Thyroid gland (tissue), 4 donors: ENCODE data around the gene COPS2.

ENCODE experiments used
- POLR2A ChIP-seq, 2 donors: fragments of 450-650 bp; IDR thresholded peaks; one replicate each; pipeline ENCODE4 v1.6.1; 2017; ENCODE audit warnings: antibody characterized with exemption in 2 of 2, mild to moderate bottlenecking in 2 of 2, moderate library complexity in 1 of 2
- TF ChIP-seq, protein P1 (sequence below), 6 experiments: fragments of 200-600 bp in 3 of 6; fragments of 450-650 bp in 3 of 6; sonication (generic) in 3 of 6; IDR thresholded peaks; one replicate each; pipeline ENCODE4 v1.5.1; 2016 to 2019; ENCODE audit warnings: antibody characterized with exemption in 6 of 6, mild to moderate bottlenecking in 2 of 6, inconsistent platforms in 1 of 6, moderate library complexity in 1 of 6

DNA sequence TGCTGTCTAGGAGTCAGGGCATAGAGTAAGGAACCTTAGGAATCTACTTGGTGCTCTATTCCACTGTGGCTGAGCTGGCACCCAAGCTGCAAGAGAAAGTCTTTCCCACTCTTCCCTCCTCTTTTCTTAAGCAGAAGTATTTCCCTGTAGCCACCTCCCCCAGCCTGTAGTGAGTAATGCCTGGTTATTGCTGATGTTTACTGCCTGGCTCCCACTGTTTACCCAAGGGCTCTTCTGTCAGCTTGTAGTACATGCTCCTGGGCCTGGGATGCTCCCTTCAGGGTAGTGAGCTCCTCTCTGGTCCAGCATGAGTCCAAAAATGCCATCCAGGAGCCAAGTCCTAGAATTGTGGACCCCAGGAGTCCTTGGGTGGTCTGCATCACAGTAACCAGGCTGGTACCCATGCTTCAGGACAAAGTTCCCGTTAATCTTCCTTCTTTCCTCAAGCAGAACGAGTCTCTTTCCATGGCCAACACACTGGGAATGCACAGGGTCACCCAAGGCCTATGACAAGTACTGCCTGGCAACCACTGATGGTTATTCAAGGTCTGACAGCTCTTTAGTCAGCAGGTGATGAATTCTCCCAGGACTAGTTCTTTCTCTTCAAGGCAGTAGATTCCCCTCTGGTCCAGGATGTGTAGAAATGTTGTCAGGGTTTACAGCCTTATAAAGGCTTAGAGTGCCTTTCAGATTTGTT, 32.3 kb upstream of the COPS2 start:
- TF ChIP-seq, protein P1, sequence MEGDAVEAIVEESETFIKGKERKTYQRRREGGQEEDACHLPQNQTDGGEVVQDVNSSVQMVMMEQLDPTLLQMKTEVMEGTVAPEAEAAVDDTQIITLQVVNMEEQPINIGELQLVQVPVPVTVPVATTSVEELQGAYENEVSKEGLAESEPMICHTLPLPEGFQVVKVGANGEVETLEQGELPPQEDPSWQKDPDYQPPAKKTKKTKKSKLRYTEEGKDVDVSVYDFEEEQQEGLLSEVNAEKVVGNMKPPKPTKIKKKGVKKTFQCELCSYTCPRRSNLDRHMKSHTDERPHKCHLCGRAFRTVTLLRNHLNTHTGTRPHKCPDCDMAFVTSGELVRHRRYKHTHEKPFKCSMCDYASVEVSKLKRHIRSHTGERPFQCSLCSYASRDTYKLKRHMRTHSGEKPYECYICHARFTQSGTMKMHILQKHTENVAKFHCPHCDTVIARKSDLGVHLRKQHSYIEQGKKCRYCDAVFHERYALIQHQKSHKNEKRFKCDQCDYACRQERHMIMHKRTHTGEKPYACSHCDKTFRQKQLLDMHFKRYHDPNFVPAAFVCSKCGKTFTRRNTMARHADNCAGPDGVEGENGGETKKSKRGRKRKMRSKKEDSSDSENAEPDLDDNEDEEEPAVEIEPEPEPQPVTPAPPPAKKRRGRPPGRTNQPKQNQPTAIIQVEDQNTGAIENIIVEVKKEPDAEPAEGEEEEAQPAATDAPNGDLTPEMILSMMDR (IDR thresholded peaks at IDR 0.05) = no peak
- no peak for TF ChIP-seq POLR2A (IDR thresholded peaks at IDR 0.05)
